ENCODE results near the gene PPM1G.

DNA sequence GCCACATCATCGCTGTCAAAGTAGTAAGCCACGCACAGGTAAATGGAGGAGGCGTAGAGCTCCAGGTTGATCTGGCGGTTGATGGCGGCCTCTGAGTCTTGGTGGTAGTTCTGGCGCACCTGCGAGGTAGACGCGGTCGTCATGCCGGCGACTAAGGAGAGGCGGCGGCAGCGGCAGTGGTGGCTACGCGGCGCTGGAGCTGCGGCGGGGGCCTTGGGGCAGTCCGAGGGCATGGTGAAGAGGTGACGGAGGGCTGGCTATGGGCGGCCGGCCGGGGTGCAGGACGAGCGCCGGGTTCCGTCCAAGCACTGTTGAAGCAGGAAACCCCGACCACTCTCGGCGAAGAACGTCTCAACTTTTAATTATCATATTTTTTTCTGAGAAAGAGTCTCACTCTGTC is 16.2 kb downstream of the PPM1G start:
- no peak for TF ChIP-seq POLR2A (IDR thresholded peaks at IDR 0.05)
- TF ChIP-seq, protein P1, sequence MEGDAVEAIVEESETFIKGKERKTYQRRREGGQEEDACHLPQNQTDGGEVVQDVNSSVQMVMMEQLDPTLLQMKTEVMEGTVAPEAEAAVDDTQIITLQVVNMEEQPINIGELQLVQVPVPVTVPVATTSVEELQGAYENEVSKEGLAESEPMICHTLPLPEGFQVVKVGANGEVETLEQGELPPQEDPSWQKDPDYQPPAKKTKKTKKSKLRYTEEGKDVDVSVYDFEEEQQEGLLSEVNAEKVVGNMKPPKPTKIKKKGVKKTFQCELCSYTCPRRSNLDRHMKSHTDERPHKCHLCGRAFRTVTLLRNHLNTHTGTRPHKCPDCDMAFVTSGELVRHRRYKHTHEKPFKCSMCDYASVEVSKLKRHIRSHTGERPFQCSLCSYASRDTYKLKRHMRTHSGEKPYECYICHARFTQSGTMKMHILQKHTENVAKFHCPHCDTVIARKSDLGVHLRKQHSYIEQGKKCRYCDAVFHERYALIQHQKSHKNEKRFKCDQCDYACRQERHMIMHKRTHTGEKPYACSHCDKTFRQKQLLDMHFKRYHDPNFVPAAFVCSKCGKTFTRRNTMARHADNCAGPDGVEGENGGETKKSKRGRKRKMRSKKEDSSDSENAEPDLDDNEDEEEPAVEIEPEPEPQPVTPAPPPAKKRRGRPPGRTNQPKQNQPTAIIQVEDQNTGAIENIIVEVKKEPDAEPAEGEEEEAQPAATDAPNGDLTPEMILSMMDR (IDR thresholded peaks at IDR 0.05) = no peak
